K562 (cell line): Measurements from ENCODE around the gene EPHB6. TPM values are rescaled to one million over a fixed set of nuclear protein-coding genes. Genes with fewer than 3 reads are reported as not detected.

Source experiments
- ARID4B ChIP-seq: sonication (generic); formaldehyde crosslinking; IDR thresholded peaks from 2 replicates; pipeline ENCODE4 v1.8.0; 2022; ENCODE audit warnings: mild to moderate bottlenecking, missing genetic modification reagents
- BCOR ChIP-seq: fragments of 450-650 bp; IDR thresholded peaks from 2 replicates; pipeline ENCODE4 v1.6.1; 2016
- CREM ChIP-seq: IDR thresholded peaks from 2 replicates; pipeline ENCODE4 v1.6.1; 2014; ENCODE audit warnings: antibody characterized with exemption, low read depth
- CTBP1 ChIP-seq: fragments of 450-650 bp; IDR thresholded peaks from 2 replicates; pipeline ENCODE4 v1.6.1; 2016; ENCODE audit warnings: borderline replicate concordance
- CXXC5 ChIP-seq: fragments of 250-450 bp; sonication (Bioruptor Pico); IDR thresholded peaks from 2 replicates; pipeline ENCODE4 v1.8.0; 2022; ENCODE audit warnings: inconsistent platforms, mild to moderate bottlenecking, moderate library complexity
- GMEB1 ChIP-seq: fragments of 250-450 bp; sonication (Bioruptor Pico); IDR thresholded peaks from 2 replicates; pipeline ENCODE4 v1.4.0; 2020; ENCODE audit warnings: mild to moderate bottlenecking
- JUND ChIP-seq, 2 experiments: IDR thresholded peaks; 2 replicates in 1 of 2; 3 replicates in 1 of 2; pipeline ENCODE4 v1.6.1; 2011; ENCODE audit warnings: borderline replicate concordance in 2 of 2, low read depth in 2 of 2, low read length in 2 of 2, improper control_type of control experiment in 1 of 2, missing biosample characterization in 1 of 2, missing genetic modification characterization in 1 of 2, missing genetic modification reagents in 1 of 2
- KDM5B ChIP-seq: fragments of 200-600 bp; sonication (generic); IDR thresholded peaks from 2 replicates; pipeline ENCODE4 v1.6.1; 2012; ENCODE audit warnings: low read depth, mild to moderate bottlenecking, moderate library complexity, low read length, control low read depth, inconsistent platforms; ENCODE audit not compliant: insufficient replicate concordance
- MLLT1 ChIP-seq, 2 experiments: fragments of 450-650 bp; IDR thresholded peaks; 2 replicates each; pipeline ENCODE4 v1.6.1; 2016
- MTA3 ChIP-seq: fragments of 450-650 bp; formaldehyde crosslinking; IDR thresholded peaks from 2 replicates; pipeline ENCODE4 v1.6.1; 2017; ENCODE audit warnings: mild to moderate bottlenecking, borderline replicate concordance
- PRMT5 ChIP-seq: sonication (generic); formaldehyde crosslinking; IDR thresholded peaks from 2 replicates; pipeline ENCODE4 v1.5.0; 2020; ENCODE audit warnings: missing genetic modification reagents
- RB1 ChIP-seq: fragments of 450-650 bp; IDR thresholded peaks from 2 replicates; pipeline ENCODE4 v1.6.1; 2017; ENCODE audit warnings: low read depth, mild to moderate bottlenecking
- SMAD4 ChIP-seq: fragments of 250-450 bp; sonication (Bioruptor Pico); conservative IDR thresholded peaks from 2 replicates; pipeline ENCODE4 v1.8.0; 2021; ENCODE audit warnings: inconsistent platforms, mild to moderate bottlenecking, moderate library complexity
- SP1 ChIP-seq: sonication (generic); formaldehyde crosslinking; IDR thresholded peaks from 2 replicates; pipeline ENCODE4 v1.8.1; 2022; ENCODE audit warnings: mild to moderate bottlenecking, missing genetic modification reagents
- ZBTB7A ChIP-seq: IDR thresholded peaks from 2 replicates; pipeline ENCODE4 v1.6.1; 2011; ENCODE audit warnings: low read depth, mild to moderate bottlenecking, low read length, moderate library complexity, borderline replicate concordance; ENCODE audit not compliant: control insufficient read depth
- ZNF644 ChIP-seq: fragments of 200-800 bp; sonication (Bioruptor generic); IDR thresholded peaks from 2 replicates; pipeline ENCODE4 v1.6.1; 2016; ENCODE audit warnings: low read depth, missing genetic modification characterization, missing compliant biosample characterization
- polyA plus RNA-seq, 8 experiments: library from polyadenylated mRNA; depleted of rRNA in 4 of 8; stranded (reverse) in 5 of 8; unstranded in 3 of 8; fragments of >200 nt; fragmentation: Nextera tagmentation in 2 of 8; fragmentation: Illumina TruSeq in 1 of 8; extraction: Ambion mirVana in 2 of 8; extraction: Trizol in 1 of 8; gene quantifications; 2 replicates each; pipeline versions ENCODE4 v1.2.1 to v1.2.3, GENCODE V29; 2011 to 2014; ENCODE audit warnings: inconsistent platforms in 1 of 8, missing spikeins in 1 of 8
- total RNA-seq, 7 experiments: library from RNA; depleted of rRNA in 6 of 7; stranded (reverse); fragments of >200 nt in 6 of 7; fragmentation: Illumina TruSeq in 2 of 7; extraction: Trizol in 2 of 7; gene quantifications; 2 replicates each; pipeline versions ENCODE4 v1.2.1 to v1.2.3, GENCODE V29; 2011 to 2021; ENCODE audit warnings: low replicate concordance in 1 of 7
- TF ChIP-seq, protein P1 (sequence below): fragments of 250-450 bp; sonication (Bioruptor Pico); IDR thresholded peaks from 2 replicates; pipeline ENCODE4 v1.5.0; 2021; ENCODE audit warnings: mild to moderate bottlenecking, borderline replicate concordance

The EPHB6 gene
- total and polyA plus RNA-seq, 9 of the 15 experiments (the other 6 are each of a cell fraction or from before 2014, with no cell fraction given): 1.4 to 123 (median 7.6) TPM

DNA sequence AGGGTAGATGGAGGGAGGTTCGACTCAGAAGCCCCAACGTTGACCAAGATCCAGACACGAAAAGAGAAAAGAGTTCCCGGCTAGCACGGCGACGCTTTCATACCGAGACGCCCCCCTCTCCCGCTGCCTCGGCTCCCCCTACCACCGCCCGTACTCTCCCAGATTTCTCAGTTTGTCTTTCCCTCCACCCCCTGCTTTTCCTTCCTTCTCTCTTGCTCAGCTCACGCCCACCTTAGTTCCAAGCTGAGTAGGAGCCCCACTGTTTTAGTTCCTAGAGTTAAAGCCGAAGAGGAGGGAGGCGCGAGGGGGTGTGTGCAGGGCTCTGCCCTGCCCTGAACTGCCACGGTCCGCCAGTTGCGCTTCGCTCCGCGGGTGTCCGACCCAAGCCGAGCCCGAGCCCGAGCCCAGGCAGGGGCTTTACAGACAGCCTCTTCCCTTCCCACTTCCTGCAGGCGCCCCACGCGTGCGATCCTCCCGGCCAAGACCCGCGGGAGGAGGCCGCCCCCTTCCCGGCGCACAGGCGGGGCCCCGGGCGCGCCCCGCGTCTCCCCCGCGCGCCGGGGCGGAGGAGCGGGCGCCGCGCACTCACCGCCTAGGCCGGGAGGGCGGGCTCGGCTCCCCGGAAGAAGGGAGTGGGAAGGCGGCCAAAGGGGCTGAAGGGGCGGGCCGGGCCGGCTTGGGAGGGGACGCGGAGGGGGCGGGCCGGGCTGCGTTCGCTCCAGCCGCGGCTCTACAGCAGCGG, at the start of gene EPHB6 (continued):
- TF ChIP-seq, protein P1, sequence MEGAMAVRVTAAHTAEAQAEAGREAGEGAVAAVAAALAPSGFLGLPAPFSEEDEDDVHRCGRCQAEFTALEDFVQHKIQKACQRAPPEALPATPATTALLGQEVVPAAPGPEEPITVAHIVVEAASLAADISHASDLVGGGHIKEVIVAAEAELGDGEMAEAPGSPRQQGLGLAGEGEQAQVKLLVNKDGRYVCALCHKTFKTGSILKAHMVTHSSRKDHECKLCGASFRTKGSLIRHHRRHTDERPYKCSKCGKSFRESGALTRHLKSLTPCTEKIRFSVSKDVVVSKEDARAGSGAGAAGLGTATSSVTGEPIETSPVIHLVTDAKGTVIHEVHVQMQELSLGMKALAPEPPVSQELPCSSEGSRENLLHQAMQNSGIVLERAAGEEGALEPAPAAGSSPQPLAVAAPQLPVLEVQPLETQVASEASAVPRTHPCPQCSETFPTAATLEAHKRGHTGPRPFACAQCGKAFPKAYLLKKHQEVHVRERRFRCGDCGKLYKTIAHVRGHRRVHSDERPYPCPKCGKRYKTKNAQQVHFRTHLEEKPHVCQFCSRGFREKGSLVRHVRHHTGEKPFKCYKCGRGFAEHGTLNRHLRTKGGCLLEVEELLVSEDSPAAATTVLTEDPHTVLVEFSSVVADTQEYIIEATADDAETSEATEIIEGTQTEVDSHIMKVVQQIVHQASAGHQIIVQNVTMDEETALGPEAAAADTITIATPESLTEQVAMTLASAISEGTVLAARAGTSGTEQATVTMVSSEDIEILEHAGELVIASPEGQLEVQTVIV (CRISPR knock-in tag): no peak
- TF ChIP-seq ZBTB7A: peak; percentile 77
- peak; percentile 43 for TF ChIP-seq MTA3
- TF ChIP-seq GMEB1 (CRISPR knock-in tag): peak; percentile 84
- TF ChIP-seq MLLT1 (IDR thresholded peaks at IDR 0.05): 0 out of 4 replicates have a peak, but pooled peaks of 1 of the 2 experiments have one; percentile 29
- TF ChIP-seq CXXC5 (CRISPR knock-in tag): peak; percentile 91
- no peak for TF ChIP-seq PRMT5 (CRISPR knock-in tag)
- TF ChIP-seq SP1 (CRISPR knock-in tag): 0 out of 2 replicates have a peak, but pooled peaks have one; percentile 29
- TF ChIP-seq KDM5B: peak; percentile 29
- peak; percentile 85 for TF ChIP-seq ARID4B (CRISPR knock-in tag)
- peak; percentile 15; the same call in 1 of the 2 replicates for TF ChIP-seq BCOR
- peak; percentile 11; the same call in 1 of the 2 replicates for TF ChIP-seq CREM
- peak; percentile 34; the same call in 1 of the 2 replicates for TF ChIP-seq CTBP1
- TF ChIP-seq SMAD4 (CRISPR knock-in tag): peak; percentile 72
- peak; percentile 84 for TF ChIP-seq RB1
- no peak for TF ChIP-seq ZNF644 (tag)
- no peak for TF ChIP-seq JUND (IDR thresholded peaks at IDR 0.05; ENCODE audit: borderline replicate concordance, low read depth, low read length)
- no peak for TF ChIP-seq JUND (tag; IDR thresholded peaks at IDR 0.05; ENCODE audit: borderline replicate concordance, low read depth, low read length)
